Nephron progenitor cell (in vitro differentiated cells): ENCODE measurements around the gene EVI5L.

Source experiments
- DNase-seq: peaks from one replicate; pipeline ENCODE4 v3.0.0; 2021
- H3K27ac Mint-ChIP-seq: 2 replicates; pipeline ENCODE4 v1.8.0; 2021; ENCODE audit warnings: mild to moderate bottlenecking, moderate library complexity, mixed read lengths
- H3K27me3 Mint-ChIP-seq: 2 replicates; pipeline ENCODE4 v1.8.0; 2021; ENCODE audit warnings: mild to moderate bottlenecking, low read depth, mixed read lengths; ENCODE audit not compliant: poor library complexity
- H3K36me3 Mint-ChIP-seq: 2 replicates; pipeline ENCODE4 v1.8.0; 2021; ENCODE audit warnings: low read depth, mixed read lengths
- H3K4me1 Mint-ChIP-seq: 2 replicates; pipeline ENCODE4 v1.8.0; 2021; ENCODE audit warnings: mixed read lengths
- H3K4me3 Mint-ChIP-seq: 2 replicates; pipeline ENCODE4 v1.8.0; 2021; ENCODE audit warnings: mild to moderate bottlenecking, moderate library complexity, mixed read lengths
- H3K9me3 Mint-ChIP-seq: 2 replicates; pipeline ENCODE4 v1.8.0; 2021; ENCODE audit warnings: mild to moderate bottlenecking, moderate library complexity, mixed read lengths
- CTCF ChIP-seq: fragments of 200-600 bp; sonication (generic); IDR thresholded peaks from 2 replicates; pipeline ENCODE4 v1.5.0; 2021; ENCODE audit warnings: antibody characterized with exemption

EVI5L gene

DNA sequence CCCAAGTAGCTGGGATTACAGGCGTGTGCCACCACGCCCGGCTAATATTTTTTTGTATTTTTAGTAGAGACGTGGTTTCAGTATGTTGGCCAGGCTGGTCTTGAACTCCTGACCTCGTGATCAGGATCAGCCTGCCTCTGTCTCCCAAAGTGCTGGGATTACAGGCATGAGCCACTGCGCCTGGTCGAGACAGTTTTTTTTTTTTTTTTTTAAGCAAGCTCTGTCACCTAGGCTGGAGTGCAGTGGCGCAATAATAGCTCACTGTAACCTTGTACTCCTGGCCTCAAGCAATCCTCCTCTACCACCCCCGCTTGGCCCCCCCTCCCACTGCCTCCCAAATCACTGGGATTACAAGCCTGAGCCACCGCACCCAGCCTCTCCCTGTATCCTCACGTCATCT, 67.3 kb downstream of the EVI5L start:
- H3K27ac Mint-ChIP-seq: no peak overlapping the region
- no peak for TF ChIP-seq CTCF
- DNase-seq: no peak
- no peaks in the 10 kb centered on the region for H3K36me3 Mint-ChIP-seq
- H3K4me3 Mint-ChIP-seq: no peak overlapping the region
- peaks cover 28% of the 10 kb centered on the region for H3K27me3 Mint-ChIP-seq
- H3K9me3 Mint-ChIP-seq: no peaks in the 10 kb centered on the region
- H3K4me1 Mint-ChIP-seq: peaks cover 5% of the 10 kb centered on the region

GRCh38 chr19:7898967-7899366, 68.9 kb downstream of the EVI5L start:
- Mint-ChIP-seq H3K4me1 (peaks cover 14% of the 10 kb centered on the region), H3K27me3 (peaks cover 37% of the 10 kb centered on the region), H3K27ac (no peak overlapping the region), H3K4me3 (no peak overlapping the region), H3K36me3 (no peaks in the 10 kb centered on the region), H3K9me3 (no peaks in the 10 kb centered on the region)
- no peak for DNase-seq
- TF ChIP-seq CTCF: no peak

- peaks cover 29% of the 10 kb centered on the region for H3K27me3 Mint-ChIP-seq
- no peak overlapping the region for H3K27ac Mint-ChIP-seq
- no peak overlapping the region for H3K4me3 Mint-ChIP-seq
- no peaks in the 10 kb centered on the region for H3K9me3 Mint-ChIP-seq
- H3K36me3 Mint-ChIP-seq: no peaks in the 10 kb centered on the region
- DNase-seq: no peak
- H3K4me1 Mint-ChIP-seq: peaks cover 19% of the 10 kb centered on the region
- no peak for TF ChIP-seq CTCF
Measured at GRCh38 chr19:7899751-7900378, 69.8 kb downstream of the EVI5L start.

GRCh38 chr19:7900401-7900870, 70.4 kb downstream of the EVI5L start:
- Mint-ChIP-seq H3K4me1 (peaks cover 25% of the 10 kb centered on the region), H3K27ac (no peak overlapping the region), H3K9me3 (no peaks in the 10 kb centered on the region), H3K27me3 (peaks cover 29% of the 10 kb centered on the region), H3K4me3 (no peak overlapping the region), H3K36me3 (no peaks in the 10 kb centered on the region)
- TF ChIP-seq CTCF: no peak
- DNase-seq: no peak

- H3K27ac Mint-ChIP-seq: no peak overlapping the region
- H3K36me3 Mint-ChIP-seq: no peaks in the 10 kb centered on the region
- H3K4me3 Mint-ChIP-seq: no peak overlapping the region
- H3K9me3 Mint-ChIP-seq: no peaks in the 10 kb centered on the region
- no peak for TF ChIP-seq CTCF
- no peak for DNase-seq
- H3K27me3 Mint-ChIP-seq: peaks cover 33% of the 10 kb centered on the region
- peaks cover 30% of the 10 kb centered on the region for H3K4me1 Mint-ChIP-seq
Measured at GRCh38 chr19:7900931-7901330, 70.9 kb downstream of the EVI5L start.

GRCh38 chr19:7901337-7901736, 71.3 kb downstream of the EVI5L start:
- Mint-ChIP-seq H3K4me1 (peaks cover 33% of the 10 kb centered on the region), H3K9me3 (no peaks in the 10 kb centered on the region), H3K4me3 (no peak overlapping the region), H3K27me3 (peaks cover 33% of the 10 kb centered on the region), H3K27ac (no peak overlapping the region), H3K36me3 (no peaks in the 10 kb centered on the region)
- DNase-seq: no peak
- no peak for TF ChIP-seq CTCF
